ENCODE results near the gene DVL1. TPM values are rescaled to one million over a fixed set of nuclear protein-coding genes. Genes with fewer than 3 reads are reported as not detected.

DVL1 gene
- total and polyA plus RNA-seq, 9 of the 15 experiments (the other 6 are each of a cell fraction or from before 2014, with no cell fraction given) = 0.62 to 135 (median 24.3) TPM

DNA sequence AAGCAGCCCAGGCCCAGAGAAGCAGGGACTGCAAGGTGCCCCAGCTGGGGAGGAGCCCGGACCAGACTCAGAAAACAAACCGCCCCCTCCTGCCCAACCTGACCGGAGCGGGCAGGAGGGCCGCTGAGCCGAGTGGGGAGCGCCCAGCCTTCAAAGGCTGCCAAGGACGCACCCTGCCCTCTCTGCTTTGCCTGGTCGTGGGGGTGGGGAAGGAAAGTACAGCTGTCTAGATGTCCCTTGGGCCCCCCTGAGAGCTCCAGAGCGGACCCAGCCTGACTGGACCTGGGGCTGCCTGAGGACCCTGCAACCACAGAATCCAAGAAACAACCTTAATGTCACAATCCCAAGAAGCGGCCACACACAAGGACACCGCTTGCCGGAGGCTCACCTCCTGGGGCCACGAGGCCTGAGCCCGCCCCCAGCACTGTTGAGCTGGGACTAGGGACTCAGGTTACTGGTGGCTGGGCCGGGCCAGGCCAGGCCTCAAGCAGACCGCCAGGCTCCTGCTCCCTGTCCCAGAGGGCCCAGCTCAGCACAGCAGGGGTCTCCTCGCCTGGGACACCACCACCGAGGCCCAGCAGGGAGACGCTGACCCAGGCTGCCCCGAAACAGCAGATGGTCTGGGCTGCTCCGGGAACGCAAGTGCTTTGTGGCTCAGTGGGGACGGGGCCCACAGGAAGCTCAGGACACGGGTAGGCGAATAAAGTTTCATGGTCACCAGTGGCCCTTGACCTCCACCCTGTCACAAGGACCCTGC, 1.4 kb downstream of the DVL1 start (continued):
- TF ChIP-seq KDM5B (IDR thresholded peaks at IDR 0.05; ENCODE audit: insufficient replicate concordance, low read depth, low read length) (peak; percentile 70), CTBP1 (IDR thresholded peaks at IDR 0.05; ENCODE audit: borderline replicate concordance) (peak; percentile 9; the same call in 1 of the 2 replicates), FOXP1 (CRISPR knock-in tag; IDR thresholded peaks at IDR 0.05) (peak; percentile 77), HDAC1 (IDR thresholded peaks at IDR 0.05) (peak in 1 of 2 experiments; percentile 62; a peak in 1 of 4 replicates), FOXK1 (CRISPR knock-in tag; IDR thresholded peaks at IDR 0.05; ENCODE audit: borderline replicate concordance) (0 out of 2 replicates have a peak, but pooled peaks have one; percentile 58), HMGN3 (IDR thresholded peaks at IDR 0.05; ENCODE audit: borderline replicate concordance, extremely low read depth, insufficient read length, low read depth, low read length) (no peak), ZNF184 (CRISPR knock-in tag; IDR thresholded peaks at IDR 0.05) (no peak), ZNF431 (CRISPR knock-in tag; IDR thresholded peaks at IDR 0.05) (0 out of 2 replicates have a peak, but pooled peaks have one; percentile 31), SUPT5H (IDR thresholded peaks at IDR 0.05) (peak; percentile 61; the same call in 1 of the 2 replicates), CHD2 (IDR thresholded peaks at IDR 0.05; ENCODE audit: low read depth, low read length) (no peak)
- TF ChIP-seq, protein P1, sequence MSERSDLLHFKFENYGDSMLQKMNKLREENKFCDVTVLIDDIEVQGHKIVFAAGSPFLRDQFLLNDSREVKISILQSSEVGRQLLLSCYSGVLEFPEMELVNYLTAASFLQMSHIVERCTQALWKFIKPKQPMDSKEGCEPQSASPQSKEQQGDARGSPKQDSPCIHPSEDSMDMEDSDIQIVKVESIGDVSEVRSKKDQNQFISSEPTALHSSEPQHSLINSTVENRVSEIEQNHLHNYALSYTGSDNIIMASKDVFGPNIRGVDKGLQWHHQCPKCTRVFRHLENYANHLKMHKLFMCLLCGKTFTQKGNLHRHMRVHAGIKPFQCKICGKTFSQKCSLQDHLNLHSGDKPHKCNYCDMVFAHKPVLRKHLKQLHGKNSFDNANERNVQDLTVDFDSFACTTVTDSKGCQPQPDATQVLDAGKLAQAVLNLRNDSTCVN (CRISPR knock-in tag; IDR thresholded peaks at IDR 0.05) = no peak
- TF ChIP-seq, protein P2, sequence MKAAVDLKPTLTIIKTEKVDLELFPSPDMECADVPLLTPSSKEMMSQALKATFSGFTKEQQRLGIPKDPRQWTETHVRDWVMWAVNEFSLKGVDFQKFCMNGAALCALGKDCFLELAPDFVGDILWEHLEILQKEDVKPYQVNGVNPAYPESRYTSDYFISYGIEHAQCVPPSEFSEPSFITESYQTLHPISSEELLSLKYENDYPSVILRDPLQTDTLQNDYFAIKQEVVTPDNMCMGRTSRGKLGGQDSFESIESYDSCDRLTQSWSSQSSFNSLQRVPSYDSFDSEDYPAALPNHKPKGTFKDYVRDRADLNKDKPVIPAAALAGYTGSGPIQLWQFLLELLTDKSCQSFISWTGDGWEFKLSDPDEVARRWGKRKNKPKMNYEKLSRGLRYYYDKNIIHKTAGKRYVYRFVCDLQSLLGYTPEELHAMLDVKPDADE (conservative IDR thresholded peaks at IDR 0.05; ENCODE audit: control insufficient read depth, low read depth, low read length) = 0 out of 2 replicates have a peak, but pooled peaks have one; percentile 34
- TF ChIP-seq, protein P3, sequence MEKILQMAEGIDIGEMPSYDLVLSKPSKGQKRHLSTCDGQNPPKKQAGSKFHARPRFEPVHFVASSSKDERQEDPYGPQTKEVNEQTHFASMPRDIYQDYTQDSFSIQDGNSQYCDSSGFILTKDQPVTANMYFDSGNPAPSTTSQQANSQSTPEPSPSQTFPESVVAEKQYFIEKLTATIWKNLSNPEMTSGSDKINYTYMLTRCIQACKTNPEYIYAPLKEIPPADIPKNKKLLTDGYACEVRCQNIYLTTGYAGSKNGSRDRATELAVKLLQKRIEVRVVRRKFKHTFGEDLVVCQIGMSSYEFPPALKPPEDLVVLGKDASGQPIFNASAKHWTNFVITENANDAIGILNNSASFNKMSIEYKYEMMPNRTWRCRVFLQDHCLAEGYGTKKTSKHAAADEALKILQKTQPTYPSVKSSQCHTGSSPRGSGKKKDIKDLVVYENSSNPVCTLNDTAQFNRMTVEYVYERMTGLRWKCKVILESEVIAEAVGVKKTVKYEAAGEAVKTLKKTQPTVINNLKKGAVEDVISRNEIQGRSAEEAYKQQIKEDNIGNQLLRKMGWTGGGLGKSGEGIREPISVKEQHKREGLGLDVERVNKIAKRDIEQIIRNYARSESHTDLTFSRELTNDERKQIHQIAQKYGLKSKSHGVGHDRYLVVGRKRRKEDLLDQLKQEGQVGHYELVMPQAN (IDR thresholded peaks at IDR 0.05; ENCODE audit: borderline replicate concordance) = peak; percentile 81
- TF ChIP-seq, protein P4, sequence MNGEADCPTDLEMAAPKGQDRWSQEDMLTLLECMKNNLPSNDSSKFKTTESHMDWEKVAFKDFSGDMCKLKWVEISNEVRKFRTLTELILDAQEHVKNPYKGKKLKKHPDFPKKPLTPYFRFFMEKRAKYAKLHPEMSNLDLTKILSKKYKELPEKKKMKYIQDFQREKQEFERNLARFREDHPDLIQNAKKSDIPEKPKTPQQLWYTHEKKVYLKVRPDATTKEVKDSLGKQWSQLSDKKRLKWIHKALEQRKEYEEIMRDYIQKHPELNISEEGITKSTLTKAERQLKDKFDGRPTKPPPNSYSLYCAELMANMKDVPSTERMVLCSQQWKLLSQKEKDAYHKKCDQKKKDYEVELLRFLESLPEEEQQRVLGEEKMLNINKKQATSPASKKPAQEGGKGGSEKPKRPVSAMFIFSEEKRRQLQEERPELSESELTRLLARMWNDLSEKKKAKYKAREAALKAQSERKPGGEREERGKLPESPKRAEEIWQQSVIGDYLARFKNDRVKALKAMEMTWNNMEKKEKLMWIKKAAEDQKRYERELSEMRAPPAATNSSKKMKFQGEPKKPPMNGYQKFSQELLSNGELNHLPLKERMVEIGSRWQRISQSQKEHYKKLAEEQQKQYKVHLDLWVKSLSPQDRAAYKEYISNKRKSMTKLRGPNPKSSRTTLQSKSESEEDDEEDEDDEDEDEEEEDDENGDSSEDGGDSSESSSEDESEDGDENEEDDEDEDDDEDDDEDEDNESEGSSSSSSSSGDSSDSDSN (IDR thresholded peaks at IDR 0.05; ENCODE audit: borderline replicate concordance in 1 of 2, low read depth in 2 of 2, low read length in 2 of 2) = peak in 1 of 2 experiments; percentile 68; a peak in 2 of 4 replicates
- TF ChIP-seq, protein P5, sequence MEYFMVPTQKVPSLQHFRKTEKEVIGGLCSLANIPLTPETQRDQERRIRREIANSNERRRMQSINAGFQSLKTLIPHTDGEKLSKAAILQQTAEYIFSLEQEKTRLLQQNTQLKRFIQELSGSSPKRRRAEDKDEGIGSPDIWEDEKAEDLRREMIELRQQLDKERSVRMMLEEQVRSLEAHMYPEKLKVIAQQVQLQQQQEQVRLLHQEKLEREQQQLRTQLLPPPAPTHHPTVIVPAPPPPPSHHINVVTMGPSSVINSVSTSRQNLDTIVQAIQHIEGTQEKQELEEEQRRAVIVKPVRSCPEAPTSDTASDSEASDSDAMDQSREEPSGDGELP (CRISPR knock-in tag; IDR thresholded peaks at IDR 0.05; ENCODE audit: borderline replicate concordance) = peak; percentile 23; the same call in 1 of the 2 replicates
- TF ChIP-seq, protein P6, sequence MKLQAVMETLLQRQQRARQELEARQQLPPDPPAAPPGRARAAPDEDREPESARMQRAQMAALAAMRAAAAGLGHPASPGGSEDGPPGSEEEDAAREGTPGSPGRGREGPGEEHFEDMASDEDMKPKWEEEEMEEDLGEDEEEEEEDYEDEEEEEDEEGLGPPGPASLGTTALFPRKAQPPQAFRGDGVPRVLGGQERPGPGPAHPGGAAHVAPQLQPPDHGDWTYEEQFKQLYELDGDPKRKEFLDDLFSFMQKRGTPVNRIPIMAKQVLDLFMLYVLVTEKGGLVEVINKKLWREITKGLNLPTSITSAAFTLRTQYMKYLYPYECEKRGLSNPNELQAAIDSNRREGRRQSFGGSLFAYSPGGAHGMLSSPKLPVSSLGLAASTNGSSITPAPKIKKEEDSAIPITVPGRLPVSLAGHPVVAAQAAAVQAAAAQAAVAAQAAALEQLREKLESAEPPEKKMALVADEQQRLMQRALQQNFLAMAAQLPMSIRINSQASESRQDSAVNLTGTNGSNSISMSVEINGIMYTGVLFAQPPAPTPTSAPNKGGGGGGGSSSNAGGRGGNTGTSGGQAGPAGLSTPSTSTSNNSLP (IDR thresholded peaks at IDR 0.05; ENCODE audit: borderline replicate concordance, low read depth, low read length) = no peak
